ENCODE results near the gene EML5.

- no peak for TF ChIP-seq YY1 (tag by site-specific recombination; IDR thresholded peaks at IDR 0.05)
- TF ChIP-seq, protein P1, sequence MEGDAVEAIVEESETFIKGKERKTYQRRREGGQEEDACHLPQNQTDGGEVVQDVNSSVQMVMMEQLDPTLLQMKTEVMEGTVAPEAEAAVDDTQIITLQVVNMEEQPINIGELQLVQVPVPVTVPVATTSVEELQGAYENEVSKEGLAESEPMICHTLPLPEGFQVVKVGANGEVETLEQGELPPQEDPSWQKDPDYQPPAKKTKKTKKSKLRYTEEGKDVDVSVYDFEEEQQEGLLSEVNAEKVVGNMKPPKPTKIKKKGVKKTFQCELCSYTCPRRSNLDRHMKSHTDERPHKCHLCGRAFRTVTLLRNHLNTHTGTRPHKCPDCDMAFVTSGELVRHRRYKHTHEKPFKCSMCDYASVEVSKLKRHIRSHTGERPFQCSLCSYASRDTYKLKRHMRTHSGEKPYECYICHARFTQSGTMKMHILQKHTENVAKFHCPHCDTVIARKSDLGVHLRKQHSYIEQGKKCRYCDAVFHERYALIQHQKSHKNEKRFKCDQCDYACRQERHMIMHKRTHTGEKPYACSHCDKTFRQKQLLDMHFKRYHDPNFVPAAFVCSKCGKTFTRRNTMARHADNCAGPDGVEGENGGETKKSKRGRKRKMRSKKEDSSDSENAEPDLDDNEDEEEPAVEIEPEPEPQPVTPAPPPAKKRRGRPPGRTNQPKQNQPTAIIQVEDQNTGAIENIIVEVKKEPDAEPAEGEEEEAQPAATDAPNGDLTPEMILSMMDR (tag by site-specific recombination; IDR thresholded peaks at IDR 0.05), result no peak
- no peak for TF ChIP-seq ZNF112 (tag by site-specific recombination; IDR thresholded peaks at IDR 0.05)
These were observed 42.3 kb downstream of the EML5 start for GRCh38 chr14:88750413-88750812.

Measured in HEK293 (cell line).